Naive thymus-derived CD4-positive, alpha-beta T cell (primary cell): Measurements from ENCODE around the gene ALDH18A1. TPM values are rescaled to one million over a fixed set of nuclear protein-coding genes. Genes with fewer than 3 reads are reported as not detected.

Source experiments
- ATAC-seq: fragments of 150-1000 bp; cut with Tn5 transposase; 2 replicates; pipeline ENCODE4 v1.10.0; 2021; ENCODE audit warnings: mild to moderate bottlenecking, moderate library complexity
- CTCF ChIA-PET: fragments of 350-600 bp; sonication (Branson Sonifier 250); formaldehyde crosslinking; loops from one replicate; lab custom pipeline; 2021; ENCODE audit warnings: antibody characterized with exemption; lab: Charles Lee
- POLR2A ChIA-PET: fragments of 350-600 bp; sonication (Branson Sonifier 250); formaldehyde crosslinking; loops from one replicate; lab custom pipeline; 2021; ENCODE audit warnings: antibody characterized with exemption, inconsistent platforms; lab: Charles Lee
- DNase-seq, 9 donors: peaks; one replicate each; pipeline versions ENCODE4 v3.0.0 to v3.0.0-alpha.2; 2020 to 2022; ENCODE audit warnings: mixed read lengths in 1 of 9
- H3K27ac ChIP-seq: one replicate; pipeline ENCODE4 v1.7.0; 2013; ENCODE audit warnings: mild to moderate bottlenecking, low read depth, low read length, moderate library complexity
- H3K27me3 ChIP-seq, 2 donors: one replicate each; pipeline ENCODE4 v1.7.0; 2013; ENCODE audit warnings: low read length in 2 of 2, mild to moderate bottlenecking in 2 of 2, moderate library complexity in 2 of 2; ENCODE audit not compliant: control insufficient read depth in 2 of 2, insufficient read depth in 2 of 2
- H3K36me3 ChIP-seq, 3 experiments: 1 replicate in 2 of 3; 2 replicates in 1 of 3; pipeline ENCODE4 v1.7.0; 2013; ENCODE audit warnings: low read length in 3 of 3, mild to moderate bottlenecking in 3 of 3, moderate library complexity in 1 of 3; ENCODE audit not compliant: insufficient read depth in 3 of 3, control insufficient read depth in 2 of 3
- H3K4me1 ChIP-seq, 2 donors: one replicate each; pipeline ENCODE4 v1.7.0; 2013; ENCODE audit warnings: low read length in 2 of 2, mild to moderate bottlenecking in 2 of 2, moderate library complexity in 1 of 2; ENCODE audit not compliant: control insufficient read depth in 2 of 2, insufficient read depth in 2 of 2
- H3K4me3 ChIP-seq: 2 replicates; pipeline ENCODE4 v1.7.0; 2013; ENCODE audit warnings: mild to moderate bottlenecking, low read length
- H3K9me3 ChIP-seq, 3 experiments: 1 replicate in 2 of 3; 2 replicates in 1 of 3; pipeline ENCODE4 v1.7.0; 2013; ENCODE audit warnings: low read length in 3 of 3; ENCODE audit not compliant: control insufficient read depth in 2 of 3
- H3K27ac Mint-ChIP-seq, 9 donors: one replicate each; pipeline ENCODE4 v1.8.0; 2020 to 2022; ENCODE audit warnings: mixed read lengths in 9 of 9, mild to moderate bottlenecking in 8 of 9, moderate library complexity in 5 of 9, inconsistent platforms in 2 of 9
- H3K27me3 Mint-ChIP-seq, 5 donors: one replicate each; pipeline ENCODE4 v1.8.0; 2021 to 2022; ENCODE audit warnings: mixed read lengths in 5 of 5, mild to moderate bottlenecking in 1 of 5
- H3K36me3 Mint-ChIP-seq, 5 donors: one replicate each; pipeline ENCODE4 v1.8.0; 2020 to 2022; ENCODE audit warnings: mixed read lengths in 5 of 5, mild to moderate bottlenecking in 3 of 5, inconsistent platforms in 1 of 5
- H3K4me1 Mint-ChIP-seq, 7 donors: one replicate each; pipeline ENCODE4 v1.8.0; 2020 to 2022; ENCODE audit warnings: mixed read lengths in 7 of 7, mild to moderate bottlenecking in 3 of 7, inconsistent platforms in 1 of 7
- H3K4me3 Mint-ChIP-seq, 10 donors: one replicate each; pipeline ENCODE4 v1.8.0; 2020 to 2022; ENCODE audit warnings: mild to moderate bottlenecking in 10 of 10, mixed read lengths in 10 of 10, moderate library complexity in 6 of 10, inconsistent platforms in 2 of 10
- H3K9me3 Mint-ChIP-seq, 11 donors: one replicate each; pipeline ENCODE4 v1.8.0; 2020 to 2022; ENCODE audit warnings: mixed read lengths in 11 of 11, mild to moderate bottlenecking in 4 of 11, inconsistent platforms in 1 of 11, moderate library complexity in 1 of 11
- intact Hi-C, 2 donors: fragments of 100-400 bp; cut with micrococcal nuclease; formaldehyde crosslinking; loops; one replicate each; pipeline ENCODE4 v1.15.1; 2023
- polyA plus RNA-seq, 2 donors: library from polyadenylated mRNA; unstranded; fragments of 300-500 nt; fragmentation: Illumina TruSeq; gene quantifications; one replicate each; pipeline ENCODE4 v1.2.3, GENCODE V29; 2021
- total RNA-seq, 6 experiments: library from RNA in 5 of 6; stranded (reverse) in 5 of 6; gene quantifications; 1 replicate in 5 of 6; 2 replicates in 1 of 6; pipeline ENCODE4 v1.2.3 and lab custom pipeline; 2021 to 2026

ALDH18A1 gene
- total and polyA plus RNA-seq, 7 experiments from 2014 or later, result 15.0 to 73.8 (median 28.3) TPM

DNA sequence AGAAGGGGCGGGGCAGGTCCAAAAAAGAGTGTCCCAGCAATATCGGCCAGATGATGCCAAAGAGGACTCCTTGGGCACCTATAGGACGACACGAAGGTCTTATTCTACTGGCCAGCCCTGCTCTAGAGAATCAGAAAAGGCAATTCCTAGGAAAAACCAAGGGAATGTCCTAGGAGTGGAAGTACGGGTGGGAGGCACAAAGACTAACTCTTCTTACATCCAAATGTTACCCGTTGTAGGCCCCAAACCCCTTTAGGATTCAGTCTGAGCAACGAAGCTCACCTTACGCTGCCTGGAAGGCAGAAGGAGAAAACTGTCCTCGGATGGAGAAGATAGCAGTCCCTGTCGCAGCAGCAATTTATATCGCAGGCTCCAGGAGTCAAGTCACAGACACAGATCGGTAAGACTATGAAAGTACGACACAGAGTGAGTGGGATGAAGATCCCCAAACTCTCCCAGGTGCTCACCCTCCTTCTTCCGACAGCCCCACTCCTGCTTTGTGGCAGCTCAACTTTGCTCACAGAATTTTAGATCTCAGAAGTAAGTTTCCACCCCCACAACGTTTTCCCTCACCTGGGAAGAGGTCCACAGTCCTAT, 36.7 kb upstream of the ALDH18A1 start:
- Histone ChIP-seq H3K27ac (peak overlapping the region; percentile 95), H3K9me3 (no peaks in the 10 kb centered on the region), H3K4me1 (peaks cover 11 to 15% of the 10 kb centered on the region in 2 donors), H3K27me3 (no peaks in the 10 kb centered on the region), H3K36me3 (peaks cover 0 to 33% (median 0%) of the 10 kb centered on the region in 3 experiments), H3K4me3 (peak overlapping the region; percentile 93)
- H3K9me3 Mint-ChIP-seq, result peaks cover 0 to 4% (median 0%) of the 10 kb centered on the region in 11 donors
- DNase-seq (peak in 1 of 9 donors; percentile 12), ATAC-seq (no peak)
- H3K4me1 Mint-ChIP-seq, result peaks cover 27 to 54% (median 48%) of the 10 kb centered on the region in 7 donors
- peak overlapping the region; percentile 91 to 98 (median 96) for H3K27ac Mint-ChIP-seq
- ChIA-PET POLR2A (interaction anchor here (0.8 to 2.9 kb wide), 8 partner anchors 34 to 1139 kb away, joined by 3 to 13 read pairs (median 4); partner anchors contain the start of genes ALDH18A1, LCOR and ZNF518A), CTCF (interaction anchor here (0.6 to 3.0 kb wide), 25 partner anchors 9 to 606 kb away, joined by 3 to 23 read pairs (median 4); partner anchors contain the start of gene CC2D2B)
- peak overlapping the region; percentile 89 to 99 (median 96) for H3K4me3 Mint-ChIP-seq
- intact Hi-C loops, result loop anchor here (1.0 to 10.0 kb wide), 7 partner anchors 64 to 1991 kb away; partner anchors contain the start of genes ENTPD1 (in 1 of the 2), FRA10AC1 (in 1 of the 2), LCOR (in 1 of the 2) and TM9SF3 (in 1 of the 2)
- peaks cover 7 to 28% (median 11%) of the 10 kb centered on the region in 5 donors for H3K36me3 Mint-ChIP-seq
- peaks cover 0 to 7% (median 0%) of the 10 kb centered on the region in 5 donors for H3K27me3 Mint-ChIP-seq

- H3K4me3 ChIP-seq, result no peak overlapping the region
- no peak for ATAC-seq
- peaks cover 0 to 4% (median 0%) of the 10 kb centered on the region in 11 donors for H3K9me3 Mint-ChIP-seq
- peak overlapping the region in 3 of 10 donors; percentile 25 to 97 (median 91) for H3K4me3 Mint-ChIP-seq
- no peak for DNase-seq
- CTCF ChIA-PET, result no interaction called here
- peak overlapping the region in 2 of 9 donors; percentile 26 to 48 for H3K27ac Mint-ChIP-seq
- H3K27me3 Mint-ChIP-seq, result no peaks in the 10 kb centered on the region
- no peaks in the 10 kb centered on the region for H3K27me3 ChIP-seq
- intact Hi-C loops, result loop anchor here (5.0 to 10.0 kb wide), 6 partner anchors 66 to 1989 kb away; partner anchors contain the start of genes ENTPD1 (in 1 of the 2), FRA10AC1 (in 1 of the 2), LCOR (in 1 of the 2) and TM9SF3 (in 1 of the 2)
- H3K4me1 ChIP-seq, result peaks cover 11 to 15% of the 10 kb centered on the region in 2 donors
- no peaks in the 10 kb centered on the region for H3K9me3 ChIP-seq
- POLR2A ChIA-PET, result no interaction called here
- peaks cover 0 to 45% (median 2%) of the 10 kb centered on the region in 3 experiments for H3K36me3 ChIP-seq
- H3K27ac ChIP-seq, result no peak overlapping the region
- H3K4me1 Mint-ChIP-seq, result peaks cover 25 to 54% (median 48%) of the 10 kb centered on the region in 7 donors
- H3K36me3 Mint-ChIP-seq, result peaks cover 7 to 34% (median 11%) of the 10 kb centered on the region in 5 donors
Observed at GRCh38 chr10:95691281-95691680, 34.8 kb upstream of the ALDH18A1 start.

DNA sequence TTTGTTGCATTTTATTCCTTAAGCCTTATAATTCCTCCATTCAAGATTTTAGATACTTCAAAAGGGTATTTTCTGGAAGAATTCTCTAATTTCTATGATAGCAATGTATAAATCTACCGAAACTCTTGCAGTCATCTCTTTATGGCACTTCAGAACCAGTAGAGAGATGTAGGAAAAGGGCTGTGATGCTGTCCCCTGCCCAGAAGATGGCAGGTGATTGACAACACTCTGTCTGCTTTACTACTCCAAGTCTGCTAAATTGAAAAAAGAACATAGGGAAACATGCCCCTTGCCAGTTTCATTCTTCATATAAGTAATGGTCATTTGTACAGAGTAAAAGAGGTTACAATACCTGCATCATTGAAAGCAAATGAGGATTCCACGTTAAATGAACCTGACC, 32.1 kb upstream of the ALDH18A1 start:
- Mint-ChIP-seq H3K9me3 (no peaks in the 10 kb centered on the region), H3K4me1 (peaks cover 22 to 45% (median 41%) of the 10 kb centered on the region in 7 donors), H3K27me3 (no peaks in the 10 kb centered on the region), H3K27ac (peak overlapping the region in 2 of 9 donors; percentile 11 to 44), H3K36me3 (peaks cover 15 to 57% (median 33%) of the 10 kb centered on the region in 5 donors), H3K4me3 (no peak overlapping the region)
- DNase-seq (no peak), ATAC-seq (no peak)
- intact Hi-C loops, result no loop called here
- H3K9me3 ChIP-seq, result no peaks in the 10 kb centered on the region
- peaks cover 11 to 15% of the 10 kb centered on the region in 2 donors for H3K4me1 ChIP-seq
- CTCF ChIA-PET, result interaction anchor here (0.7 kb wide), 1 partner anchor 37 kb away, joined by 3 read pairs; no protein-coding TSS in a partner anchor
- peaks cover 0 to 69% (median 12%) of the 10 kb centered on the region in 3 experiments for H3K36me3 ChIP-seq
- POLR2A ChIA-PET, result no interaction called here
- no peaks in the 10 kb centered on the region for H3K27me3 ChIP-seq
- H3K4me3 ChIP-seq, result no peak overlapping the region
- no peak overlapping the region for H3K27ac ChIP-seq

DNA sequence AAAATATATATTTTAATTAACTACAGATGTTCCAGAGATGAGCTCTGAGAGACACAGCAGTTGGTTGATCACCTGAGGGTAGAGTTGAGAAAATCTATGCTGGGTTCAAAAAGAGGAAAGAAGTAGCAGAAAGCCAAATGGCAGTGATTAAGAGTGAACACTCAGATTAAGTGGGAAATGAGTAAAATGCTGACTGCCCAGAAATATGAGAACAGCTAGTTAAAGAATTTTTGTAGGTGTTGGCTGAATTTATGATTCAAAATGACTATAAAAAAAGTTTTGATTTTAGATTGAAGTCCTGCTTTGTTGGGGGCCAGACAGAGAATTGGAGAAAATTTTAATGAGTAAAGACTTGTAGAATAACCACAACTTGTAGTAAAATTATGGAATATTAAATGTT, 27.5 kb upstream of the ALDH18A1 start:
- Histone ChIP-seq H3K9me3 (no peaks in the 10 kb centered on the region), H3K4me3 (no peak overlapping the region), H3K27ac (no peak overlapping the region), H3K27me3 (no peaks in the 10 kb centered on the region), H3K4me1 (no peaks in the 10 kb centered on the region), H3K36me3 (peaks cover 0 to 83% (median 18%) of the 10 kb centered on the region in 3 experiments)
- ChIA-PET POLR2A (no interaction called here), CTCF (interaction anchor here (1.3 kb wide), 1 partner anchor 10 kb away, joined by 3 read pairs; the partner anchor contains the start of gene TCTN3)
- Mint-ChIP-seq H3K27ac (no peak overlapping the region), H3K36me3 (peaks cover 15 to 64% (median 40%) of the 10 kb centered on the region in 5 donors), H3K9me3 (no peaks in the 10 kb centered on the region), H3K4me3 (no peak overlapping the region), H3K27me3 (no peaks in the 10 kb centered on the region), H3K4me1 (peaks cover under 1 to 8% (median 5%) of the 10 kb centered on the region in 7 donors)
- DNase-seq (no peak), ATAC-seq (no peak)
- intact Hi-C loops, result no loop called here

DNA sequence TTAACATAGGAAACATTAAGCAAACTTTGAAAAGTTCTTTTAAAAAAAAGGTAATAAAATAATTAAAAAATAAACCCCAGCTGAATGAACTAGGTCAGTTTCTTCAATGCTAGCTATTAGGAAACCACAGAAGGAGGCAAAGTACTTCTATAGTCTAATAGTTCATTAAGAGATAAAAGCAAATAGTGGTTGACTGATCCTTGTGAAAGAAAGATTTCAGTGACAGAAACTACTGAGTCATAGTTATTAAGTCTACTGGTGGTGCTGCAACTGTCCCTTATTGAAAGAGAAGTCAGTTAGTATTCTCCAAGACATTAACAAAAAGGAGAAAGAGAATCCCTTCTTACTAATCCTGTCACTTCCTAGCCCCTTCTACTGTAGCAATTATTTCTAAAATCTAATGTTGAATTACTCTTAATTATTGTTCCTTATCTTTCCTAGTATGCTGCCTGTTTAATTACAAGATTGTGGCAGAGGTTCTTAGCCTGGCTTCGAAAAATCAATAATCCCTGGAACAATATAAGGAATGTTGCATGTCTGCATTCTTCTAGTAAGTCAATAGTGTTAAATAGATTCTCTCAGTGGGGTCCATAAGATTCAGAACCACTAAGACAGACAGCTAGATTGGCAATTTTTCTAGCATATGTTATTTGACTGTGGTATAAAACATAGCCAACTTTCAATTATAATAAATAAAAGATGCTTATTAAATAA, 19.0 kb upstream of the ALDH18A1 start:
- Mint-ChIP-seq H3K9me3 (no peaks in the 10 kb centered on the region), H3K4me3 (no peak overlapping the region), H3K36me3 (peaks cover 0 to 32% (median 7%) of the 10 kb centered on the region in 5 donors), H3K4me1 (no peaks in the 10 kb centered on the region), H3K27ac (no peak overlapping the region), H3K27me3 (no peaks in the 10 kb centered on the region)
- intact Hi-C loops, result no loop called here
- no peak for ATAC-seq
- CTCF ChIA-PET, result no interaction called here
- H3K4me3 ChIP-seq, result no peak overlapping the region
- peaks cover 0 to 23% (median 6%) of the 10 kb centered on the region in 3 experiments for H3K36me3 ChIP-seq
- H3K9me3 ChIP-seq, result no peaks in the 10 kb centered on the region
- no peaks in the 10 kb centered on the region for H3K27me3 ChIP-seq
- H3K27ac ChIP-seq, result no peak overlapping the region
- no peaks in the 10 kb centered on the region for H3K4me1 ChIP-seq
- POLR2A ChIA-PET, result no interaction called here
- DNase-seq, result no peak

GRCh38 chr10:95674643-95675042, 18.1 kb upstream of the ALDH18A1 start:
- intact Hi-C loops, result no loop called here
- CTCF ChIA-PET, result no interaction called here
- H3K4me1 Mint-ChIP-seq, result no peaks in the 10 kb centered on the region
- no peak overlapping the region for H3K27ac Mint-ChIP-seq
- POLR2A ChIA-PET, result no interaction called here
- no peaks in the 10 kb centered on the region for H3K27me3 ChIP-seq
- no peak overlapping the region for H3K4me3 ChIP-seq
- H3K27ac ChIP-seq, result no peak overlapping the region
- DNase-seq (no peak), ATAC-seq (no peak)
- H3K27me3 Mint-ChIP-seq, result no peaks in the 10 kb centered on the region
- H3K9me3 Mint-ChIP-seq, result no peaks in the 10 kb centered on the region
- H3K4me1 ChIP-seq, result no peaks in the 10 kb centered on the region
- H3K36me3 ChIP-seq, result peaks cover 0 to 15% (median 0%) of the 10 kb centered on the region in 3 experiments
- H3K36me3 Mint-ChIP-seq, result peaks cover 0 to 24% (median 2%) of the 10 kb centered on the region in 5 donors
- no peak overlapping the region for H3K4me3 Mint-ChIP-seq
- no peaks in the 10 kb centered on the region for H3K9me3 ChIP-seq
